Testis (tissue), 2 donors: Measurements from ENCODE around the gene CAMSAP3.

Source experiments
- CTCF ChIP-seq, 3 experiments: fragments of 450-650 bp in 2 of 3; fragments of 200-600 bp in 1 of 3; sonication (generic) in 1 of 3; IDR thresholded peaks; one replicate each; pipeline ENCODE4 v1.5.1; 2016 to 2019; ENCODE audit warnings: antibody characterized with exemption in 3 of 3, mild to moderate bottlenecking in 2 of 3, moderate library complexity in 1 of 3
- POLR2A ChIP-seq: fragments of 450-650 bp; IDR thresholded peaks from one replicate; pipeline ENCODE4 v1.6.1; 2017; ENCODE audit warnings: antibody characterized with exemption, mild to moderate bottlenecking, moderate library complexity

DNA sequence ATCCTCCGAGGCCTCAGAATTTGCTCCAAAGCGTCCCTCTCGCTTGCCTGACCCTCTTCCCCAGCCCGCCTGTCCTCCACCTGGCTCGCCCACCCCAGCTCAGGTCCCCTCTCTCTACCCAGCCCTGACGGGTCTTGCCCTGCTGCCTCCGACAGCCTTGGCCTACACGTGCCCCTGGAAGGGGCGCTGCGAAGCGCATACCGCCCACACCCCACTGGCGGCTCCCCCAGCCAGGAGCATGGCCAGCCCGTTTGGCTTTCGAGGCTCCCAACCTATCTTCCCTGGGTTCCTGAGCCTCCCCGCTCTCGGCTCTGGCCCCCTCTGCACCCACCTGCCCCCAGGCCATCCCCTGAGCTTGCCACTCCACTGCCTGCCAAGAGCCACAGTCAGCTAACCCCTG lies 29.1 kb downstream of the CAMSAP3 start:
- TF ChIP-seq POLR2A (no peak), CTCF (IDR thresholded peaks at IDR 0.05) (no peak)
